ENCODE results near the gene RALGAPB. TPM values are rescaled to one million over a fixed set of nuclear protein-coding genes. Genes with fewer than 3 reads are reported as not detected.
A peak's percentile ranks its signal among the peaks of the same experiment; 100 is the strongest.

RALGAPB gene
- total and polyA plus RNA-seq, 4 donors: 9.0 to 58.5 (median 21.3) TPM

GRCh38 chr20:38450412-38450975 lies 22.1 kb upstream of the RALGAPB start:
- ATAC-seq (ENCODE audit: insufficient read depth, low FRiP score) (no peak), DNase-seq (no peak)
- no peak overlapping the region for H3K27ac ChIP-seq (ENCODE audit: low read depth in 1 of 2, low read length in 1 of 2)

GRCh38 chr20:38452880-38453624 lies 19.6 kb upstream of the RALGAPB start:
- Histone ChIP-seq H3K9me3 (ENCODE audit: control insufficient read depth in 4 of 4, insufficient read depth in 3 of 4, low read length in 3 of 4) (no peaks in the 10 kb centered on the region), H3K36me3 (ENCODE audit: control insufficient read depth in 4 of 4, insufficient read depth in 4 of 4, low read length in 4 of 4) (peaks cover 0 to 13% (median 11%) of the 10 kb centered on the region in 4 donors), H3K27me3 (ENCODE audit: control insufficient read depth in 3 of 3, insufficient read depth in 3 of 3, low read length in 2 of 3) (no peaks in the 10 kb centered on the region), H3K9ac (ENCODE audit: insufficient read depth in 1 of 2, low read length in 2 of 2) (no peak overlapping the region), H3K27ac (ENCODE audit: low read depth in 1 of 2, low read length in 1 of 2) (peak overlapping the region; percentile 22 to 54), H3K4me1 (ENCODE audit: control insufficient read depth in 5 of 5, insufficient read depth in 5 of 5, low read length in 5 of 5) (peaks cover 0 to 6% (median 0%) of the 10 kb centered on the region in 5 donors), H3K4me3 (no peak overlapping the region)
- TF ChIP-seq CTCF (IDR thresholded peaks at IDR 0.05; ENCODE audit: control extremely low read depth, extremely low read depth): no peak
- WGBS, 2 donors: 75 to 84% methylated on average over 16 to 18 of the region's 19 CpGs
- ATAC-seq (ENCODE audit: insufficient read depth, low FRiP score) (no peak), DNase-seq (peak in 1 of 3 donors; percentile 17)

More at GRCh38 chr20:38450412-38450975, 22.1 kb upstream of the RALGAPB start:
- TF ChIP-seq CTCF (IDR thresholded peaks at IDR 0.05; ENCODE audit: control extremely low read depth, extremely low read depth): no peak
- Histone ChIP-seq H3K4me1 (ENCODE audit: control insufficient read depth in 5 of 5, insufficient read depth in 5 of 5, low read length in 5 of 5) (peaks cover 0 to 13% (median 3%) of the 10 kb centered on the region in 5 donors), H3K36me3 (ENCODE audit: control insufficient read depth in 4 of 4, insufficient read depth in 4 of 4, low read length in 4 of 4) (peaks cover 0 to 14% (median 11%) of the 10 kb centered on the region in 4 donors), H3K27me3 (ENCODE audit: control insufficient read depth in 3 of 3, insufficient read depth in 3 of 3, low read length in 2 of 3) (no peaks in the 10 kb centered on the region), H3K9ac (ENCODE audit: insufficient read depth in 1 of 2, low read length in 2 of 2) (no peak overlapping the region), H3K9me3 (ENCODE audit: control insufficient read depth in 4 of 4, insufficient read depth in 3 of 4, low read length in 3 of 4) (no peaks in the 10 kb centered on the region), H3K4me3 (no peak overlapping the region)
- WGBS, 2 donors: 88 to 91% methylated on average over 7 of the region's 7 CpGs

GRCh38 chr20:38453941-38454340 lies 18.7 kb upstream of the RALGAPB start:
- Histone ChIP-seq H3K9ac (ENCODE audit: insufficient read depth in 1 of 2, low read length in 2 of 2) (no peak overlapping the region), H3K4me1 (ENCODE audit: control insufficient read depth in 5 of 5, insufficient read depth in 5 of 5, low read length in 5 of 5) (peaks cover 0 to 4% (median 0%) of the 10 kb centered on the region in 5 donors), H3K4me3 (no peak overlapping the region), H3K27ac (ENCODE audit: low read depth in 1 of 2, low read length in 1 of 2) (peak overlapping the region in 1 of 2 donors; percentile 59), H3K36me3 (ENCODE audit: control insufficient read depth in 4 of 4, insufficient read depth in 4 of 4, low read length in 4 of 4) (peaks cover 0 to 11% (median 7%) of the 10 kb centered on the region in 4 donors), H3K9me3 (ENCODE audit: control insufficient read depth in 4 of 4, insufficient read depth in 3 of 4, low read length in 3 of 4) (no peaks in the 10 kb centered on the region), H3K27me3 (ENCODE audit: control insufficient read depth in 3 of 3, insufficient read depth in 3 of 3, low read length in 2 of 3) (no peaks in the 10 kb centered on the region)
- WGBS, 2 donors: 91 to 95% methylated on average over 2 of the region's 2 CpGs
- DNase-seq (no peak), ATAC-seq (ENCODE audit: insufficient read depth, low FRiP score) (no peak)
- TF ChIP-seq CTCF (IDR thresholded peaks at IDR 0.05; ENCODE audit: control extremely low read depth, extremely low read depth): no peak

All from lung (tissue), 12 donors.